K562 (cell line): ENCODE data around the gene NEURL1. TPM values are rescaled to one million over a fixed set of nuclear protein-coding genes. Genes with fewer than 3 reads are reported as not detected.

ENCODE experiments used
- ATAC-seq: fragments of 200-7000 bp; cut with Tn5 transposase; 3 replicates; pipeline ENCODE4 v1.9.1; 2020; ENCODE audit warnings: moderate library complexity
- BruUV-seq: library from RNA; stranded (reverse); fragments of 400-500 nt; replicated peaks from 2 replicates; lab custom pipeline; 2021; lab: Mats Ljungman, UMichigan
- CTCF ChIA-PET: fragments of 300-600 bp; formaldehyde crosslinking; extraction: SDS; loops from one replicate; lab custom pipeline; 2021; ENCODE audit warnings: low intra/inter-chr PET ratio; lab: Yijun Ruan, JAX
- POLR2A ChIA-PET: fragments of 300-600, 350-650 bp; sonication (Branson Sonifier 250); formaldehyde crosslinking; extraction: SDS; loops from one replicate; lab custom pipeline; 2021; ENCODE audit warnings: antibody characterized with exemption, inconsistent platforms; lab: Yijun Ruan, JAX
- DNase-seq, 4 experiments: peaks; one replicate each; pipeline versions ENCODE4 v3.0.0 to v3.0.0-alpha.2; 2011 to 2018; ENCODE audit warnings: low spot score in 3 of 4, mixed read lengths in 3 of 4; ENCODE audit errors: extremely low read depth in 1 of 4
- FAIRE-seq: peaks from 2 replicates; lab custom pipeline; 2011; peaks lifted over from hg19 to GRCh38; lab: Jason Lieb, UNC
- H2AFZ ChIP-seq: 2 replicates; pipeline ENCODE4 v1.6.0; 2011; ENCODE audit warnings: low read depth, low read length, control low read depth, inconsistent platforms
- H3K27ac ChIP-seq: fragments of 200-600 bp; 3 replicates; pipeline ENCODE4 v1.8.0; 2011; ENCODE audit warnings: low read depth, mild to moderate bottlenecking, control low read depth, inconsistent platforms, low read length, moderate library complexity, mixed read lengths; ENCODE audit errors: extremely low read depth
- H3K27me3 ChIP-seq, 2 experiments: fragments of 300-600 bp in 1 of 2; 2 replicates in 1 of 2; 3 replicates in 1 of 2; pipeline versions ENCODE4 v1.6.0 to v1.8.0; 2011; ENCODE audit warnings: inconsistent platforms in 2 of 2, low read length in 2 of 2, mild to moderate bottlenecking in 1 of 2, mixed read lengths in 1 of 2, moderate library complexity in 1 of 2; ENCODE audit not compliant: control insufficient read depth in 2 of 2, insufficient read depth in 2 of 2
- H3K36me3 ChIP-seq: fragments of 300-600 bp; 3 replicates; pipeline ENCODE4 v1.8.0; 2011; ENCODE audit warnings: mild to moderate bottlenecking, low read length, inconsistent platforms; ENCODE audit not compliant: control insufficient read depth, insufficient read depth
- H3K4me1 ChIP-seq, 2 experiments: fragments of 200-600 bp in 1 of 2; replicated peaks in 1 of 2; 2 replicates in 1 of 2; 3 replicates in 1 of 2; pipeline versions ENCODE4 v1.5.1 to v1.8.0; 2011; ENCODE audit warnings: inconsistent platforms in 2 of 2, low read length in 2 of 2, mild to moderate bottlenecking in 1 of 2, mixed read lengths in 1 of 2, moderate library complexity in 1 of 2; ENCODE audit not compliant: control insufficient read depth in 2 of 2, insufficient read depth in 2 of 2
- H3K4me2 ChIP-seq: 2 replicates; pipeline ENCODE4 v1.6.1; 2011; ENCODE audit warnings: low read length, control low read depth, inconsistent platforms, mixed read lengths; ENCODE audit not compliant: insufficient read depth
- H3K4me3 ChIP-seq: fragments of 200-600 bp; sonication (generic), shearing (Covaris generic); 2 replicates; pipeline ENCODE4 v1.5.1; 2016; ENCODE audit warnings: control low read depth, inconsistent platforms
- H3K79me2 ChIP-seq: fragments of 200-600 bp; 3 replicates; pipeline ENCODE4 v1.8.0; 2011; ENCODE audit warnings: low read length, inconsistent platforms; ENCODE audit not compliant: control insufficient read depth, insufficient read depth
- H3K9ac ChIP-seq, 2 experiments: 2 replicates each; pipeline versions ENCODE4 v1.6.0 to v1.6.1; 2011; ENCODE audit warnings: low read depth in 2 of 2, low read length in 2 of 2, control low read depth in 1 of 2, inconsistent platforms in 1 of 2, mild to moderate bottlenecking in 1 of 2, mixed read lengths in 1 of 2; ENCODE audit not compliant: insufficient read depth in 1 of 2
- H3K9me1 ChIP-seq: one replicate; pipeline ENCODE4 v1.6.0; 2011; ENCODE audit warnings: inconsistent platforms, mild to moderate bottlenecking, low read length, moderate library complexity; ENCODE audit not compliant: control insufficient read depth, insufficient read depth
- H3K9me3 ChIP-seq: replicated peaks from 2 replicates; pipeline ENCODE4 v1.5.1; 2011; ENCODE audit warnings: low read depth, low read length, inconsistent platforms; ENCODE audit not compliant: control insufficient read depth, insufficient read depth
- H4K20me1 ChIP-seq: replicated peaks from 2 replicates; pipeline ENCODE4 v1.6.1; 2011; ENCODE audit warnings: low read length, inconsistent platforms, mixed read lengths; ENCODE audit not compliant: control insufficient read depth, insufficient read depth
- CBFA2T2 ChIP-seq: fragments of 450-650 bp; conservative IDR thresholded peaks from 2 replicates; pipeline ENCODE4 v1.6.1; 2017; ENCODE audit warnings: mild to moderate bottlenecking
- CBFA2T3 ChIP-seq: fragments of 450-650 bp; IDR thresholded peaks from 2 replicates; pipeline ENCODE4 v1.6.1; 2017
- CBX3 ChIP-seq, 2 experiments: IDR thresholded peaks; 1 replicate in 1 of 2; 2 replicates in 1 of 2; pipeline ENCODE4 v1.6.1; 2012; ENCODE audit warnings: inconsistent platforms in 2 of 2, low read length in 2 of 2, borderline replicate concordance in 1 of 2, control low read depth in 1 of 2
- CTBP1 ChIP-seq: fragments of 450-650 bp; IDR thresholded peaks from 2 replicates; pipeline ENCODE4 v1.6.1; 2016; ENCODE audit warnings: borderline replicate concordance
- DMBX1 ChIP-seq: fragments of 250-450 bp; sonication (Bioruptor Pico); IDR thresholded peaks from 2 replicates; pipeline ENCODE4 v1.8.0; 2022; ENCODE audit warnings: inconsistent platforms, mild to moderate bottlenecking, moderate library complexity, borderline replicate concordance
- DPF2 ChIP-seq: fragments of 450-650 bp; IDR thresholded peaks from 2 replicates; pipeline ENCODE4 v1.6.1; 2016
- EP300 ChIP-seq: IDR thresholded peaks from 2 replicates; pipeline ENCODE4 v1.6.1; 2012; ENCODE audit warnings: low read length, improper control_type of control experiment
- KDM4B ChIP-seq, 2 experiments: fragments of 450-650 bp in 1 of 2; sonication (generic) in 1 of 2; IDR thresholded peaks; 2 replicates each; pipeline ENCODE4 v1.6.1; 2016 to 2017; ENCODE audit warnings: borderline replicate concordance in 2 of 2, antibody characterized with exemption in 1 of 2, low read depth in 1 of 2, mild to moderate bottlenecking in 1 of 2
- MEIS2 ChIP-seq: fragments of 450-650 bp; IDR thresholded peaks from 2 replicates; pipeline ENCODE4 v1.6.1; 2014; ENCODE audit warnings: mild to moderate bottlenecking; ENCODE audit not compliant: partially characterized antibody
- NCOA1 ChIP-seq: fragments of 450-650 bp; IDR thresholded peaks from 2 replicates; pipeline ENCODE4 v1.6.1; 2016; ENCODE audit warnings: low read depth
- NFATC3 ChIP-seq: fragments of 450-650 bp; IDR thresholded peaks from 2 replicates; pipeline ENCODE4 v1.6.1; 2017; ENCODE audit warnings: mild to moderate bottlenecking
- NFIC ChIP-seq: fragments of 450-650 bp; IDR thresholded peaks from 2 replicates; pipeline ENCODE4 v1.6.1; 2017; ENCODE audit warnings: mild to moderate bottlenecking, inconsistent platforms
- POLR2G ChIP-seq: fragments of 200-400 bp; formaldehyde crosslinking; IDR thresholded peaks from 2 replicates; pipeline ENCODE4 v1.6.1; 2017; ENCODE audit warnings: low read depth, mild to moderate bottlenecking, antibody characterized with exemption, low read length, moderate library complexity
- RCOR1 ChIP-seq, 2 experiments: IDR thresholded peaks; 2 replicates each; pipeline ENCODE4 v1.6.1; 2012; ENCODE audit warnings: low read depth in 2 of 2, low read length in 2 of 2, borderline replicate concordance in 1 of 2, improper control_type of control experiment in 1 of 2
- RNF2 ChIP-seq: sonication (generic); IDR thresholded peaks from 2 replicates; pipeline ENCODE4 v1.6.1; 2016
- SMARCA4 ChIP-seq: fragments of 450-650 bp; IDR thresholded peaks from 2 replicates; pipeline ENCODE4 v1.6.1; 2016
- SMARCE1 ChIP-seq: fragments of 450-650 bp; IDR thresholded peaks from 2 replicates; pipeline ENCODE4 v1.7.1; 2016; ENCODE audit warnings: mild to moderate bottlenecking
- TEAD4 ChIP-seq, 2 experiments: sonication (generic) in 1 of 2; formaldehyde crosslinking in 1 of 2; IDR thresholded peaks; 2 replicates each; pipeline versions ENCODE4 v1.6.1 to v1.8.0; 2012 to 2022; ENCODE audit warnings: borderline replicate concordance in 1 of 2, inconsistent platforms in 1 of 2, low read length in 1 of 2, mild to moderate bottlenecking in 1 of 2, missing genetic modification reagents in 1 of 2
- ZFP36 ChIP-seq: fragments of 150-350 bp; IDR thresholded peaks from 2 replicates; pipeline ENCODE4 v1.6.1; 2018; ENCODE audit warnings: low read length, low read depth; ENCODE audit not compliant: partially characterized antibody
- ZNF445 ChIP-seq: fragments of 250-450 bp; sonication (Bioruptor Pico); IDR thresholded peaks from 2 replicates; pipeline ENCODE4 v1.4.0; 2020; ENCODE audit warnings: low read depth, mild to moderate bottlenecking, moderate library complexity
- WGBS: fragments of 100-300 bp; shearing (Covaris generic); methylation state at CpG from one replicate; pipeline ENCODE4 v1.1.6; 2016; ENCODE audit warnings: low coverage, mixed read lengths; ENCODE audit not compliant: insufficient coverage; ENCODE audit errors: missing lambda C conversion rate; 5-methylcytosine and 5-hydroxymethylcytosine counted together
- in situ Hi-C: fragments of 300-500 bp; cut with MboI; formaldehyde crosslinking; loops from 4 replicates; pipeline ENCODE4 v1.15.0; 2018; ENCODE audit warnings: inconsistent platforms, mixed read lengths
- intact Hi-C: fragments of 100-400 bp; cut with micrococcal nuclease; formaldehyde crosslinking; loops from 2 replicates; pipeline ENCODE4 v1.14.2; 2022
- polyA plus RNA-seq, 8 experiments: library from polyadenylated mRNA; depleted of rRNA in 4 of 8; stranded (reverse) in 5 of 8; unstranded in 3 of 8; fragments of >200 nt; fragmentation: Nextera tagmentation in 2 of 8; fragmentation: Illumina TruSeq in 1 of 8; extraction: Ambion mirVana in 2 of 8; extraction: Trizol in 1 of 8; gene quantifications; 2 replicates each; pipeline versions ENCODE4 v1.2.1 to v1.2.3, GENCODE V29; 2011 to 2014; ENCODE audit warnings: inconsistent platforms in 1 of 8, missing spikeins in 1 of 8
- total RNA-seq, 7 experiments: library from RNA; depleted of rRNA in 6 of 7; stranded (reverse); fragments of >200 nt in 6 of 7; fragmentation: Illumina TruSeq in 2 of 7; extraction: Trizol in 2 of 7; gene quantifications; 2 replicates each; pipeline versions ENCODE4 v1.2.1 to v1.2.3, GENCODE V29; 2011 to 2021; ENCODE audit warnings: low replicate concordance in 1 of 7
- TF ChIP-seq, protein P1 (sequence below): sonication (generic); formaldehyde crosslinking; IDR thresholded peaks from 2 replicates; pipeline ENCODE4 v1.9.0; 2022; ENCODE audit warnings: mild to moderate bottlenecking, missing genetic modification reagents
- TF ChIP-seq, protein P2 (sequence below), 3 experiments: IDR thresholded peaks in 2 of 3; conservative IDR thresholded peaks in 1 of 3; 2 replicates each; pipeline ENCODE4 v1.5.1; 2011 to 2012; ENCODE audit warnings: low read length in 3 of 3, mild to moderate bottlenecking in 3 of 3, control low read depth in 2 of 3, improper control_type of control experiment in 1 of 3, inconsistent platforms in 1 of 3, low read depth in 1 of 3, mixed read lengths in 1 of 3, moderate library complexity in 1 of 3; ENCODE audit not compliant: insufficient read depth in 2 of 3

Gene NEURL1
- total and polyA plus RNA-seq, 9 of the 15 experiments (the other 6 are each of a cell fraction or from before 2014, with no cell fraction given), result 0.01 to 0.45 (median 0.16) TPM; not detected in 5

- Histone ChIP-seq H3K9me1 (no peaks in the 10 kb centered on the region), H2AFZ (peak overlapping the region; percentile 88), H3K4me2 (peak overlapping the region; percentile 18; the same call in 1 of the 2 replicates), H3K27me3 (no peaks in the 10 kb centered on the region), H4K20me1 (no peaks in the 10 kb centered on the region; the same call in 1 of the 2 replicates), H3K4me3 (no peak overlapping the region), H3K79me2 (no peaks in the 10 kb centered on the region), H3K4me1 (peaks cover 22 to 32% of the 10 kb centered on the region in 2 experiments), H3K36me3 (no peaks in the 10 kb centered on the region), H3K9me3 (no peaks in the 10 kb centered on the region), H3K27ac (peak overlapping the region; percentile 53), H3K9ac (peak overlapping the region in 1 of 2 experiments; percentile 83; a peak in 3 of 4 replicates)
- DNase-seq, result peak in 3 of 4 experiments; percentile 26 to 78 (median 76)
- WGBS, result 10% methylated on average over 15 of the region's 15 CpGs
- no TSS peak for BruUV-seq
- ChIA-PET CTCF (no interaction called here), POLR2A (interaction anchor here (1.2 to 2.7 kb wide), 3 partner anchors 9 to 10 kb away, joined by 3 to 10 read pairs (median 4); no protein-coding TSS in a partner anchor)
- peak; percentile 90 for ATAC-seq
- FAIRE-seq, result peak; percentile 89
- intact Hi-C loops, result no loop called here
- in situ Hi-C loops, result loop anchor here (25.0 kb wide), 1 partner anchor 283 kb away; the partner anchor contains the start of gene SH3PXD2A
- TF ChIP-seq NFIC (peak; percentile 26; the same call in 1 of the 2 replicates), SMARCE1 (peak; percentile 32; the same call in 1 of the 2 replicates), ZFP36 (peak; percentile 40), TEAD4 (IDR thresholded peaks at IDR 0.05; ENCODE audit: low read length) (peak; percentile 74), TEAD4 (CRISPR knock-in tag; IDR thresholded peaks at IDR 0.05; ENCODE audit: borderline replicate concordance) (no peak), DMBX1 (CRISPR knock-in tag) (0 out of 2 replicates have a peak, but pooled peaks have one; percentile 31), RNF2 (peak; percentile 43; the same call in 1 of the 2 replicates), CBFA2T2 (peak; percentile 63), EP300 (peak; percentile 40; the same call in 1 of the 2 replicates), CBX3 (IDR thresholded peaks at IDR 0.05; ENCODE audit: borderline replicate concordance in 1 of 2, low read length in 2 of 2) (peak in 1 of 2 experiments; percentile 50; a peak in 1 of 3 replicates), CTBP1 (peak; percentile 48; the same call in 1 of the 2 replicates), RCOR1 (IDR thresholded peaks at IDR 0.05; ENCODE audit: borderline replicate concordance in 1 of 2, low read depth in 2 of 2, low read length in 2 of 2) (peak in 1 of 2 experiments; percentile 71; a peak in 1 of 4 replicates), ZNF445 (CRISPR knock-in tag) (no peak), POLR2G (0 out of 2 replicates have a peak, but pooled peaks have one; percentile 22), NCOA1 (no peak), NFATC3 (no peak), DPF2 (peak; percentile 64), KDM4B (IDR thresholded peaks at IDR 0.05; ENCODE audit: borderline replicate concordance in 2 of 2, low read depth in 1 of 2) (no peak), SMARCA4 (0 out of 2 replicates have a peak, but pooled peaks have one; percentile 60), MEIS2 (peak; percentile 6), CBFA2T3 (peak; percentile 82)
- TF ChIP-seq, protein P1, sequence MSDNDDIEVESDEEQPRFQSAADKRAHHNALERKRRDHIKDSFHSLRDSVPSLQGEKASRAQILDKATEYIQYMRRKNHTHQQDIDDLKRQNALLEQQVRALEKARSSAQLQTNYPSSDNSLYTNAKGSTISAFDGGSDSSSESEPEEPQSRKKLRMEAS, result 0 out of 2 replicates have a peak, but pooled peaks have one; percentile 28
- TF ChIP-seq, protein P2, sequence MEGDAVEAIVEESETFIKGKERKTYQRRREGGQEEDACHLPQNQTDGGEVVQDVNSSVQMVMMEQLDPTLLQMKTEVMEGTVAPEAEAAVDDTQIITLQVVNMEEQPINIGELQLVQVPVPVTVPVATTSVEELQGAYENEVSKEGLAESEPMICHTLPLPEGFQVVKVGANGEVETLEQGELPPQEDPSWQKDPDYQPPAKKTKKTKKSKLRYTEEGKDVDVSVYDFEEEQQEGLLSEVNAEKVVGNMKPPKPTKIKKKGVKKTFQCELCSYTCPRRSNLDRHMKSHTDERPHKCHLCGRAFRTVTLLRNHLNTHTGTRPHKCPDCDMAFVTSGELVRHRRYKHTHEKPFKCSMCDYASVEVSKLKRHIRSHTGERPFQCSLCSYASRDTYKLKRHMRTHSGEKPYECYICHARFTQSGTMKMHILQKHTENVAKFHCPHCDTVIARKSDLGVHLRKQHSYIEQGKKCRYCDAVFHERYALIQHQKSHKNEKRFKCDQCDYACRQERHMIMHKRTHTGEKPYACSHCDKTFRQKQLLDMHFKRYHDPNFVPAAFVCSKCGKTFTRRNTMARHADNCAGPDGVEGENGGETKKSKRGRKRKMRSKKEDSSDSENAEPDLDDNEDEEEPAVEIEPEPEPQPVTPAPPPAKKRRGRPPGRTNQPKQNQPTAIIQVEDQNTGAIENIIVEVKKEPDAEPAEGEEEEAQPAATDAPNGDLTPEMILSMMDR (IDR thresholded peaks at IDR 0.05 in 2 of 3, conservative IDR thresholded peaks at IDR 0.05 in 1 of 3; ENCODE audit: insufficient read depth in 2 of 3, low read depth in 1 of 3, low read length in 3 of 3), result no peak
Measured at GRCh38 chr10:103578782-103579382, 85.4 kb downstream of the NEURL1 start.
